GM18505 (cell line): ENCODE data around the gene APOB.

ENCODE experiments used
- ATAC-seq: cut with Tn5 transposase; IDR thresholded peaks from one replicate; pipeline ENCODE4 v1.9.1; 2021; ENCODE audit not compliant: unreplicated experiment
- POLR2A ChIP-seq: IDR thresholded peaks from 4 replicates; pipeline ENCODE4 v1.6.1; 2011; ENCODE audit warnings: borderline replicate concordance; ENCODE audit not compliant: insufficient read depth, insufficient read length; ENCODE audit errors: extremely low read depth

The APOB gene

GRCh38 chr2:20986024-20986939 lies 57.6 kb downstream of the APOB start:
- TF ChIP-seq POLR2A: no peak
- ATAC-seq: no peak

GRCh38 chr2:20985062-20985461 lies 58.8 kb downstream of the APOB start:
- ATAC-seq: no peak
- no peak for TF ChIP-seq POLR2A

- no peak for ATAC-seq
- TF ChIP-seq POLR2A: no peak
These were observed 59.5 kb downstream of the APOB start for GRCh38 chr2:20984408-20984807.

- no peak for TF ChIP-seq POLR2A
- no peak for ATAC-seq
These were observed 60.0 kb downstream of the APOB start for GRCh38 chr2:20983844-20984243.

GRCh38 chr2:20982861-20983260 lies 61.0 kb downstream of the APOB start:
- no peak for TF ChIP-seq POLR2A
- no peak for ATAC-seq

- no peak for TF ChIP-seq POLR2A
- no peak for ATAC-seq
These were observed 66.2 kb downstream of the APOB start for GRCh38 chr2:20977520-20978180.

GRCh38 chr2:20976527-20976926 lies 67.3 kb downstream of the APOB start:
- ATAC-seq: no peak
- no peak for TF ChIP-seq POLR2A

- no peak for TF ChIP-seq POLR2A
- no peak for ATAC-seq
These were observed 70.9 kb downstream of the APOB start for GRCh38 chr2:20972792-20973565.

- no peak for ATAC-seq
- TF ChIP-seq POLR2A: no peak
These were observed 71.8 kb downstream of the APOB start for GRCh38 chr2:20972110-20972509.

- no peak for ATAC-seq
- no peak for TF ChIP-seq POLR2A
These were observed 73.8 kb downstream of the APOB start for GRCh38 chr2:20970068-20970467.

- no peak for ATAC-seq
- no peak for TF ChIP-seq POLR2A
These were observed 77.7 kb downstream of the APOB start for GRCh38 chr2:20966061-20966595.

- no peak for ATAC-seq
- TF ChIP-seq POLR2A: no peak
These were observed 78.7 kb downstream of the APOB start for GRCh38 chr2:20965221-20965620.

GRCh38 chr2:20963867-20964266 lies 80.0 kb downstream of the APOB start:
- TF ChIP-seq POLR2A: no peak
- no peak for ATAC-seq
